Loucy (cell line): ENCODE results near the gene SLC33A1.

Source experiments
- H2AFZ ChIP-seq: fragments of 200-600 bp; sonication (generic); 2 replicates; pipeline ENCODE4 v1.6.0; 2016; ENCODE audit warnings: antibody characterized with exemption, mild to moderate bottlenecking, low read length, moderate library complexity
- H3F3A ChIP-seq: fragments of 200-600 bp; 2 replicates; pipeline ENCODE4 v1.6.0; 2016; ENCODE audit warnings: antibody characterized with exemption, low read depth, mild to moderate bottlenecking
- H3K27me3 ChIP-seq: fragments of 200-600 bp; sonication (generic); 2 replicates; pipeline ENCODE4 v1.6.1; 2014; ENCODE audit warnings: low read length, mild to moderate bottlenecking; ENCODE audit not compliant: insufficient read depth, poor library complexity, severe bottlenecking
- H3K36me3 ChIP-seq: fragments of 200-600 bp; sonication (generic); 2 replicates; pipeline ENCODE4 v1.6.1; 2016; ENCODE audit warnings: low read length; ENCODE audit not compliant: insufficient read depth
- H3K4me1 ChIP-seq: fragments of 200-600 bp; sonication (generic); 2 replicates; pipeline ENCODE4 v1.5.1; 2014; ENCODE audit warnings: low read length, mild to moderate bottlenecking; ENCODE audit not compliant: insufficient read depth, poor library complexity, severe bottlenecking
- H3K4me2 ChIP-seq: fragments of 200-600 bp; sonication (generic); 2 replicates; pipeline ENCODE4 v1.6.0; 2014; ENCODE audit warnings: antibody characterized with exemption, low read length, low read depth, mild to moderate bottlenecking; ENCODE audit not compliant: poor library complexity, severe bottlenecking
- H3K4me3 ChIP-seq: fragments of 200-600 bp; sonication (generic); 2 replicates; pipeline ENCODE4 v1.5.1; 2014; ENCODE audit warnings: low read length, mild to moderate bottlenecking, mixed read lengths; ENCODE audit not compliant: poor library complexity, severe bottlenecking
- H3K79me2 ChIP-seq: fragments of 200-600 bp; sonication (generic); 2 replicates; pipeline ENCODE4 v1.6.1; 2014; ENCODE audit warnings: low read length; ENCODE audit not compliant: insufficient read depth
- H3K9ac ChIP-seq: fragments of 200-600 bp; sonication (generic); 2 replicates; pipeline ENCODE4 v1.6.0; 2014; ENCODE audit warnings: mild to moderate bottlenecking, low read depth, low read length, moderate library complexity; ENCODE audit not compliant: poor library complexity, severe bottlenecking
- H3K9me2 ChIP-seq: fragments of 200-600 bp; sonication (generic); replicated peaks from 2 replicates; pipeline ENCODE4 v1.6.1; 2016; ENCODE audit warnings: low read depth, low read length, mixed read lengths
- H3K9me3 ChIP-seq: fragments of 200-600 bp; sonication (generic); 2 replicates; pipeline ENCODE4 v1.6.1; 2014; ENCODE audit warnings: mild to moderate bottlenecking, antibody characterized with exemption, low read length, low read depth; ENCODE audit not compliant: insufficient read depth
- H4K20me1 ChIP-seq: fragments of 200-600 bp; sonication (generic); 2 replicates; pipeline ENCODE4 v1.6.0; 2014; ENCODE audit warnings: antibody characterized with exemption, low read length, mild to moderate bottlenecking; ENCODE audit not compliant: insufficient read depth, poor library complexity, severe bottlenecking
- EZH2phosphoT487 ChIP-seq: fragments of 200-600 bp; IDR thresholded peaks from 2 replicates; pipeline ENCODE4 v1.6.1; 2018; ENCODE audit warnings: antibody characterized with exemption, mild to moderate bottlenecking, moderate library complexity, borderline replicate concordance
- TF ChIP-seq, protein P1 (sequence below): fragments of 200-600 bp; sonication (generic); conservative IDR thresholded peaks from 2 replicates; pipeline ENCODE4 v1.5.1; 2014; ENCODE audit warnings: mild to moderate bottlenecking, antibody characterized with exemption, low read length

The SLC33A1 gene

DNA sequence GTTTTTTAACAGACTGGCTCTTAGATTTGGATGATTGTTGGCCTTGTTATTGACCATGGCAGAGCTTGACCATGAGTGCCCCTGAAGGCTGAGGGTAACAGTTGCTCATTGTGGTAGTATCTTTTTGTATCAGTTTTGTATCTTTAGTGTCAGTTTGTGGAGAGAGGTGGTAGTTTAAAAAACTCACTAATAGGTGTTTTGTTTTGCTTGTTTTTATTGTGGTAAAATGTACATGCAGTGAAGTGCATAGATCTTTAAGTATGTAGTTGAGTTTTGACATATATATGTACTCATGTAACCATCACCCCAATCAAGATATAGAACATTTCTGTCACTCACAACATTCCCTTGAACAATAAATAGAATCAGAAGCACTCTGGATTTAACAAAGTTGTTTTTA is 26.1 kb upstream of the SLC33A1 start:
- TF ChIP-seq, protein P1, sequence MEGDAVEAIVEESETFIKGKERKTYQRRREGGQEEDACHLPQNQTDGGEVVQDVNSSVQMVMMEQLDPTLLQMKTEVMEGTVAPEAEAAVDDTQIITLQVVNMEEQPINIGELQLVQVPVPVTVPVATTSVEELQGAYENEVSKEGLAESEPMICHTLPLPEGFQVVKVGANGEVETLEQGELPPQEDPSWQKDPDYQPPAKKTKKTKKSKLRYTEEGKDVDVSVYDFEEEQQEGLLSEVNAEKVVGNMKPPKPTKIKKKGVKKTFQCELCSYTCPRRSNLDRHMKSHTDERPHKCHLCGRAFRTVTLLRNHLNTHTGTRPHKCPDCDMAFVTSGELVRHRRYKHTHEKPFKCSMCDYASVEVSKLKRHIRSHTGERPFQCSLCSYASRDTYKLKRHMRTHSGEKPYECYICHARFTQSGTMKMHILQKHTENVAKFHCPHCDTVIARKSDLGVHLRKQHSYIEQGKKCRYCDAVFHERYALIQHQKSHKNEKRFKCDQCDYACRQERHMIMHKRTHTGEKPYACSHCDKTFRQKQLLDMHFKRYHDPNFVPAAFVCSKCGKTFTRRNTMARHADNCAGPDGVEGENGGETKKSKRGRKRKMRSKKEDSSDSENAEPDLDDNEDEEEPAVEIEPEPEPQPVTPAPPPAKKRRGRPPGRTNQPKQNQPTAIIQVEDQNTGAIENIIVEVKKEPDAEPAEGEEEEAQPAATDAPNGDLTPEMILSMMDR: no peak
- TF ChIP-seq EZH2phosphoT487: no peak
- no peaks in the 10 kb centered on the region for H3K36me3 ChIP-seq
- H3K9me3 ChIP-seq: no peaks in the 10 kb centered on the region
- no peaks in the 10 kb centered on the region for H3K27me3 ChIP-seq
- no peak overlapping the region for H2AFZ ChIP-seq
- peak overlapping the region; percentile 64 for H3K4me2 ChIP-seq
- H3F3A ChIP-seq: no peaks in the 10 kb centered on the region
- H3K79me2 ChIP-seq: peaks cover 99% of the 10 kb centered on the region
- H3K4me1 ChIP-seq: peaks cover 42% of the 10 kb centered on the region
- H4K20me1 ChIP-seq: peaks cover 89% of the 10 kb centered on the region
- H3K9ac ChIP-seq: no peak overlapping the region
- no peak overlapping the region for H3K4me3 ChIP-seq
- H3K9me2 ChIP-seq: no peaks in the 10 kb centered on the region

DNA sequence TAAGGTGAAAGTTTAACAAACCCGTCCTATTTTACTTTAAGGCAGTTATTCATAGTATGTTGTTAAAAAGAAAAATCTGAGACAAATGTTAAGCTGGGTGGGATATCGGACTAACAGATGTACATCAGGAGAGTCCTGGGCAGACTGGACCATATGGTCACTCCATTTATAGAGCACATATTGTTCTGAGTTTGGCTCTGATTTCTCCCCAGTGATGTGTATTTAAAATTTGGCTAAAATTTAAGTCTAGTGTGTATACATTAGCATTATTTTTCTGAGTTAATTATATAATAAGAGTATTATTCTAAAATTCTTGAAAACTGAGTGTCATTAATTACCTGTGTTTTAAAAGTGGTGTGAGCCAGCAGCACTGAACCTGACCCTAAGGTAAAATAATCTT is 22.3 kb upstream of the SLC33A1 start:
- TF ChIP-seq, protein P1: no peak
- TF ChIP-seq EZH2phosphoT487: no peak
- H4K20me1 ChIP-seq: peaks cover 98% of the 10 kb centered on the region
- H3K79me2 ChIP-seq: peaks cover 99% of the 10 kb centered on the region
- H2AFZ ChIP-seq: no peak overlapping the region
- no peaks in the 10 kb centered on the region for H3K9me3 ChIP-seq
- no peaks in the 10 kb centered on the region for H3K9me2 ChIP-seq
- no peaks in the 10 kb centered on the region for H3K36me3 ChIP-seq
- H3K27me3 ChIP-seq: no peaks in the 10 kb centered on the region
- no peaks in the 10 kb centered on the region for H3F3A ChIP-seq
- peak overlapping the region; percentile 88 for H3K4me2 ChIP-seq
- H3K9ac ChIP-seq: no peak overlapping the region
- peaks cover 61% of the 10 kb centered on the region for H3K4me1 ChIP-seq
- peak overlapping the region; percentile 44 for H3K4me3 ChIP-seq

DNA sequence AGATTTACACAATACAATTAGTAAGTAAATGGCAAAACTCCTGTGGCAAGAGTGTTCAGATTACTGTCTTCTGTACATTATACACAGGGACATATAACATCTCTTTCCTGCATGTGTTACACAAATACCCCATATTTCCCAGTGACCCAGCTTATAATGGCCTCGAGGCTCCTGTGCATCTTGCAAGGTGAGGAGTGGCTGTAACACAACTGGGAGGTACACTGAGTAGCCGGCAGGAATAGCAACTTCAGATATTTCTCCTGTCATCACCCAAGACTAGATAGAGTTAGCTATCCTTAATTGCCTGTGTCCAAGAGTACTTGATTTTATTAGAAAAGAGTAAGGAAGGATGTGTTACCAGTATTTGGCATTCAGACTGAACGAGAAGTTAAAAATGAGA is 21.8 kb upstream of the SLC33A1 start:
- peak overlapping the region; percentile 88 for H3K4me2 ChIP-seq
- no peaks in the 10 kb centered on the region for H3K9me2 ChIP-seq
- peaks cover 2% of the 10 kb centered on the region for H3K27me3 ChIP-seq
- H3K9ac ChIP-seq: peak overlapping the region; percentile 37
- peaks cover 97% of the 10 kb centered on the region for H4K20me1 ChIP-seq
- no peaks in the 10 kb centered on the region for H3K36me3 ChIP-seq
- no peaks in the 10 kb centered on the region for H3F3A ChIP-seq
- peak overlapping the region; percentile 44 for H3K4me3 ChIP-seq
- no peak for TF ChIP-seq EZH2phosphoT487
- H2AFZ ChIP-seq: no peak overlapping the region
- H3K4me1 ChIP-seq: peaks cover 58% of the 10 kb centered on the region
- H3K9me3 ChIP-seq: no peaks in the 10 kb centered on the region
- peaks cover 99% of the 10 kb centered on the region for H3K79me2 ChIP-seq

DNA sequence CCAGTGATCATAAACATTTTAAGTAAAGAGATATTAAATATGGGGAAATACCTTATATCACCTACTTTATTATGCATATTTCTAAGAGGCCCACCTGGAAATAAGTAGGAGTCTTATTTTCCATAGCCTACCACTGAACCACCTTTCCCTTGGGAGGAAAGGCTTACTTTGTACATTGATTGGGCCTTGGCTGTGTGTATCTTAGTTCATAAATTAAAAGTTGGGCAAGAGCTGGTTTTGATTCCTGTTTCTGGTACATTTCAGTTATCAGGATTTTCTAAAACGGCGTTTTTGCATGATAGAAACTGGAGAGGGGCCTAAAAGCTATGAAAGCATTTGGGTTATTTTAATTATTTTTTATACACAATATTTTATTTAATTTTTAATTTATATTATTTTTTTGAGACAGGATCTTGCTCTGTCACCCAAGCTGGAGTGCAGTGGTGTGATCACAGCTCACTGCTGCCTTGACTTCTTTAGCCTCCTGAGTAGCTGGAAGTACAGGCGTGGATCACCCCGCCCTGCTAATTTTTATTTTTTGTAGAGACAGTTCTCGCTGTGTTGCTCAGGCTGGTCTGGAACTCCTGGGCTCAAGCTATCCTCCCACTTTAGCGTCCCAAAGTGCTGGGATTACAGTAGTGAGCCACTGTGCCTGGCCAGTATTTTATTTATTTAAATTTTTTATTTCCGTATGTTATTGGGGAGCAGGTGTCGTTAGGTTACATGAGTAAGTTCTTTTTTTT is 18.8 kb upstream of the SLC33A1 start:
- peak overlapping the region; percentile 88 for H3K4me2 ChIP-seq
- peaks cover 52% of the 10 kb centered on the region for H3K4me1 ChIP-seq
- H3K79me2 ChIP-seq: peaks cover 76% of the 10 kb centered on the region
- H4K20me1 ChIP-seq: peaks cover 73% of the 10 kb centered on the region
- no peaks in the 10 kb centered on the region for H3K36me3 ChIP-seq
- H3F3A ChIP-seq: no peaks in the 10 kb centered on the region
- H3K9me2 ChIP-seq: no peaks in the 10 kb centered on the region
- H3K27me3 ChIP-seq: peaks cover 8% of the 10 kb centered on the region
- peak overlapping the region; percentile 94 for H3K4me3 ChIP-seq
- no peak overlapping the region for H2AFZ ChIP-seq
- H3K9me3 ChIP-seq: no peaks in the 10 kb centered on the region
- peak overlapping the region; percentile 99 for H3K9ac ChIP-seq
- TF ChIP-seq EZH2phosphoT487: no peak
- TF ChIP-seq, protein P1: no peak
